SK-N-DZ (cell line): ENCODE data around the gene LIMK1.
"Not testable (repeated sequence)": the region's sequence is repeated elsewhere in the genome, so short reads cannot be mapped to it uniquely, and the experiment has no call there.

ENCODE experiments used
- DNase-seq: peaks from one replicate; pipeline ENCODE4 v3.0.0-alpha.2; 2015; ENCODE audit warnings: low spot score

The LIMK1 gene

GRCh38 chr7:74121401-74122249 is 38.0 kb downstream of the LIMK1 start:
- no peak for DNase-seq

GRCh38 chr7:74123892-74124291 is 40.3 kb downstream of the LIMK1 start:
- DNase-seq = not testable (repeated sequence)

GRCh38 chr7:74126220-74126880 is 42.7 kb downstream of the LIMK1 start:
- DNase-seq = no peak

- DNase-seq = no peak
Measured at GRCh38 chr7:74129887-74130286, 46.3 kb downstream of the LIMK1 start.

- DNase-seq = no peak
Measured at GRCh38 chr7:74130518-74130917, 46.9 kb downstream of the LIMK1 start.

- DNase-seq = no peak
Measured at GRCh38 chr7:74134117-74134620, 50.6 kb downstream of the LIMK1 start.

GRCh38 chr7:74138334-74138867 is 54.8 kb downstream of the LIMK1 start:
- no peak for DNase-seq

- DNase-seq = no peak
Measured at GRCh38 chr7:74138945-74139843, 55.6 kb downstream of the LIMK1 start.

- no peak for DNase-seq
Measured at GRCh38 chr7:74141705-74142104, 58.1 kb downstream of the LIMK1 start.

- no peak for DNase-seq
Measured at GRCh38 chr7:74143383-74143782, 59.8 kb downstream of the LIMK1 start.

- DNase-seq = no peak
Measured at GRCh38 chr7:74148491-74148890, 64.9 kb downstream of the LIMK1 start.

GRCh38 chr7:74149071-74149470 is 65.5 kb downstream of the LIMK1 start:
- DNase-seq = no peak

- no peak for DNase-seq
Measured at GRCh38 chr7:74149603-74150002, 66.0 kb downstream of the LIMK1 start.

- no peak for DNase-seq
Measured at GRCh38 chr7:74153736-74154135, 70.1 kb downstream of the LIMK1 start.

- no peak for DNase-seq
Measured at GRCh38 chr7:74155810-74156395, 72.3 kb downstream of the LIMK1 start.

- DNase-seq = no peak
Measured at GRCh38 chr7:74157605-74158004, 74.0 kb downstream of the LIMK1 start.

GRCh38 chr7:74164985-74165456 is 81.4 kb downstream of the LIMK1 start:
- no peak for DNase-seq

GRCh38 chr7:74165867-74166593 is 82.4 kb downstream of the LIMK1 start:
- no peak for DNase-seq

GRCh38 chr7:74167324-74167723 is 83.7 kb downstream of the LIMK1 start:
- not testable (repeated sequence) for DNase-seq
